Activated CD8-positive, alpha-beta memory T cell treated with anti-CD3 and anti-CD28 coated beads, Interleukin-2, amount 50 U/mL, for 1 hour (primary cell): ENCODE results near the gene TEAD1.

ENCODE experiments used
- DNase-seq: peaks from one replicate; pipeline ENCODE4 v3.0.0-alpha.2; 2020; ENCODE audit errors: extremely low read depth

Gene TEAD1

DNA sequence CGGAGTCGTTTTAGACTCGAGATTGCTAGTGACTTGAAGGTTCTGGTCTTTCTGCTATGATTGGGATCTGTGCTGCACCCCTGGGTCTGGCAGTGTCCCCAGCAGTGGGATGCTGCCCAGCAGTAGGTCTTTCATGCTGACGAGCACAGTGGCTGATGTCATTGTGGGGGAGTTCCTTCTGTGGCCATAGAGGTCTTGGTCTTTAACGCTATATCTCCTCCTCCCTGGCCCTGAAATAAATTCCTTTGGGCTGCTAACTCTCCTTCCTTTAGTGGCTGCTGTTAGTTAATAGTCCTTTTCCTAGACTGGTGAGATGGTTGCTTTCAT lies 136.3 kb downstream of the TEAD1 start:
- no peak for DNase-seq

- no peak for DNase-seq
Observed at GRCh38 chr11:12811861-12812260, 137.6 kb downstream of the TEAD1 start.

GRCh38 chr11:12812849-12813248 lies 138.6 kb downstream of the TEAD1 start:
- DNase-seq, result no peak

- DNase-seq, result no peak
Observed at GRCh38 chr11:12813371-12814225, 139.4 kb downstream of the TEAD1 start.

DNA sequence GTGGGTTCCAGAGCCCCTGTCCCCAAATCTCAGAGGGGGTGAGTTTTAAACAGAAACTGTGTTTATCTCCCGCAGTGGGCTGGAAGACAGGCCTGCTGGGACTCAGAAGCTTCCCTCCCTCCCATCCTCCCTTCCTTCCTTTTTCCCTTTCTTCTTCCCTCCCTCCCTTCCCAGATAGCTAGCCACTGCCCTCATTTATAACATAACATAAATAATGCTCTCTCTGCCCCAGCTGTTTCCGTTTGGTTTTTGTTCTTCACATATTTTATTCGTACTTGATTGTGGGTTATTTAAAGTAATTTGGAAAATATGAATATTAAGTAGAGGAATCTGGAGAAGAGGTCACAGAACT lies 140.9 kb downstream of the TEAD1 start:
- DNase-seq, result no peak

- DNase-seq, result no peak
Observed at GRCh38 chr11:12815931-12816494, 141.8 kb downstream of the TEAD1 start.

DNA sequence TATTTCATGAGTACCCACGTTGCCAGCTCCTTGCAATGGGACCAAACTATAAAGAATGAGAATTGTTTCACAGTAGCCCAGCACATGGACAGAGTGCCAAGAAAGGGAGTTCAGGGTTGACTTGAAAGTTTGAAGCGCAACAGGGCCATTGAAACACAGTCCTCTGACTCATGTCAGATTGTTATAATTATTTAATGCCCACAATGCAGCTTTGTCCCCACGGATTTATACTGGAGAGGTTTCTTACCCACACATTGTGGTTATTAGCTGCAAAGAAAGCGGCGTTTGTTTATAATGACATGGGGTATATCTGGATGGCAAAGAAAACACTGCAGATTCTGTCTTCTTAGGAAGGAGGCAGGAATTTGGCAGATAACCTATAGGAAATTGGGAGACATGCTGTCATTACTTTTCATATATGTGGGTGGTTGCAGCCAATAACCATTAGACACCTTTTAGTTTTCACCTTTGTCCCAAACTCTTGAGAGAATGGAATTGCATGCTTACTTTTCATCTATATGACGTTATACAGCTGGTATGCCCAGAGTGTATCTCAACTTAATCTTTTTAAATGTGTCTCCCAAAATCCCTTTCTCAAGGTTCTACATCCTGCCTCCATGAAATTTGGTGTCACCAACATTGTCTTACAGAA lies 143.6 kb downstream of the TEAD1 start:
- no peak for DNase-seq

GRCh38 chr11:12818333-12819015 lies 144.3 kb downstream of the TEAD1 start:
- DNase-seq, result no peak

DNA sequence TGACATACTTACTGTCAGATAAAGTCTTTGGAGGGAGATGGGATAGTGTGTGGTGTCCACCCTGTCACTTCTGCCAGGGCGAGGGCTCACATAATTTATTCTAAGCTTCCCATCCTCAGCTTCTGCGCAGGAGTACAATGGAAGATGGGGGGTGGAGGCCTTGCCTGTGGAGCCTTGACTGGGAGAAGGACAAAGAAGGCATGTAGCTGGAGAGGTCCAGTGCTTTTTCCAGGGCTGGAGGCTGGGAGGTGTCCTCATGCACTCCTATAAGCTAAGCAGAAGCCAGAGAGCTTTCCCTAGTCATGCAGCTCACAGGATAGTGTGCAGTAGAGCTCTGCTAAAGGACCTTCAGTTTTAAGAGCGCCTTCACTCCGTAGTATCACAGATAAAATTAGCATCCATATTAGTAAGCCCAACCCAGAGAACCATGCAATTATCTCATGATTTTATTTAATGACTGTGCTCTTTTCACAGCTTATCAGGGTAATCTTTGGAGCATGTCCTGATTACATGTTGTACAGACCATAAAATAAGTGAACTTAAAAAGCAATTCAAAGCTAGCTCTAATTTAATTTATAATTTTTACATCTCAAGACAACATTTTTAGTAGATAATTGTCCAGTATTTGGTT lies 148.3 kb downstream of the TEAD1 start:
- DNase-seq, result no peak

DNA sequence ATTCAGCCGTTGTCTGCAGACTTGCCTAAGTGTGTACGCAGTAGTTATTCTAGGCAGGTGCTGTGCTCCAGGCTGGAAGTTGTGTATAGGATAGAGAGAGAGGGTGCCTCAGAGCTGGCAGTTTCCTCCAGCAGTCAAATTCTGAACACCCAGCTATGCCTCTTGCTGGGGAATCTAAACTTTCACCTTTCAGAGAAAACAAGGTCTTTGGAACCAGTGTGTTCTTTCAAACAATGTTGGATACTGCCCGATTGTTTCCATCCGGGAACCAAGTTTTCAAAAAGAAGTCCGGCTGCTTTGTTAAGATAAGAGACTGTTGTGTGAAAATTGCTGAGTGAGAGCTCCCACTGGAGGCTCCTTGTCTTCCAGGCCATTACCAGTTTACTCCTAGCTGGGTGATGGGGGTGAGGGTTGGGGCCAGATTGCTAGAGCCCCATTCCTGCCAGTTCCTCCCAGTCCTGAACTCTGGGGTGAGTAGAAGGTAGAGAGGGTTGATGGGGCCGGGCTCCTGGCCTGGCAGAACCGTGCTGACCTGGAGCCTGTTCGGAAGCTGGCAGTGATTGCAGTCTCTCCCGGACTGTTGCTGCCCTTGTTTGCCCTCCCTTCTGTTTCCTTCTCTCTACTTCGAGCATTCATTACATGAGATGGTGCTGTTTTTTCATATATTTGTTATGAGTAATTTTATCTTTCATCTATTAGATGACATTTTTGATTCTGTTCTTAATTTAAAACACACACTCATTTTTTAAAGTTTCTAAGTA lies 150.2 kb downstream of the TEAD1 start:
- DNase-seq, result no peak

DNA sequence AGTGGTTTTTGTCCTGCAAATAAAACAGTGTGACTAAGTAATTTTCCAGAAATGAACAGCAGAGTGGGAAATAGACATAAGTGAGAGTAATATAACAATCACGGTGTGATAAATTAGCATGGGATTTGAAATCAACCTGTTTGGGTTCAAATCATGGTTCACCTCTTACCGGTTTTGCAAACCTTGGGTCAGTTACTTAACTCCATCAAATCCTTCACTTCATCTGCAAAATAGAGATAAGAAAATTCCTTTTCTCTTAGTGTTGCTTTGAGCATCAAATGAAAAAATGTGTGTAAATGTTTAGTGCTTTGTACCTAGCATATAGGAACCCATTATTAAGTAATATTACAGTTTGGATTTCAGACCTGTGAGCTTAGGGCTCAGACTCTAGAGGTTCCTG lies 152.2 kb downstream of the TEAD1 start:
- DNase-seq, result no peak

DNA sequence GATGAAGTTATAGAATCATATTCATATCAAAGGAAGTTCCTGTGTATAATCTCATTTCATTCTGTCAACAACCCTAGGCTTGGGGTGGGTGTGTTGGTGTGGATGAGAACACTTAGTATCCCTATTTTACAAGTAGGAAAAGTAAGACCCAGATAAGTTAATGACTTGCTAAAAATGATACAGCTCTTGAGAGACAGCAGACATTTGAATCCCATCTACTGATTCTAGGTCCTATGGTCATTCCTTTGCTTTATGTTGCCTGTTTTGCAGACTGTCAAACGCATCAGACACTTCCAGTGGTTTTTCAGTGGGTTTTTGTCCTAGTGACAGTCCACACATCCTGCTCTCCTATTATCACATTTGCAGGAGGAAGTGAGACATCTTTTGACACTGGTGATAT lies 153.1 kb downstream of the TEAD1 start:
- DNase-seq, result no peak

GRCh38 chr11:12827929-12828812 lies 153.9 kb downstream of the TEAD1 start:
- DNase-seq, result no peak

- no peak for DNase-seq
Observed at GRCh38 chr11:12829131-12829530, 154.9 kb downstream of the TEAD1 start.

- DNase-seq, result no peak
Observed at GRCh38 chr11:12829540-12830314, 155.5 kb downstream of the TEAD1 start.

- no peak for DNase-seq
Observed at GRCh38 chr11:12831471-12832202, 157.4 kb downstream of the TEAD1 start.

GRCh38 chr11:12832480-12833224 lies 158.4 kb downstream of the TEAD1 start:
- no peak for DNase-seq

DNA sequence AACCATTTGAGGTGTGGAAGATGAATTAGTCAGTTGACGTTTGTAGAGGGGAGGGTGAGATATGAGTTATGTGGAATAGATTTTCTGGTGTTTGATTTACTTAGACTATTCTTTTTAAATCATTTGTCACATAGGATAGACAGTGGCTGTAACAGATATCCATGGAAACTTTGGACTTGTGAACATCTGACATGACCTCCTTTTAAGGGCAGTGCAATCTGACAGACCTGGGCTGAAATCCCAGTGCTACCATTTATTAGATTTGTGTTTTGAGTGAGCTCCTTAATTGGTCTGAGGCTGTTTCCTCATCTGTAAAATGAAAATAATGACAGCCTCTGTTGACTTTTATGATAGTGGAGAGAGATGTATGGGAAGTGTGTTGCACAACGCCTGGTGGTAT lies 159.9 kb downstream of the TEAD1 start:
- DNase-seq, result no peak
